ENCODE measurements around the gene HEPACAM.

HEPACAM gene

GRCh38 chr11:124874571-124875255 is 61.1 kb downstream of the HEPACAM start:
- DNase-seq (ENCODE audit: low read depth), result no peak
- no peak overlapping the region for H3K4me3 ChIP-seq (ENCODE audit: low read depth, low read length)

DNA sequence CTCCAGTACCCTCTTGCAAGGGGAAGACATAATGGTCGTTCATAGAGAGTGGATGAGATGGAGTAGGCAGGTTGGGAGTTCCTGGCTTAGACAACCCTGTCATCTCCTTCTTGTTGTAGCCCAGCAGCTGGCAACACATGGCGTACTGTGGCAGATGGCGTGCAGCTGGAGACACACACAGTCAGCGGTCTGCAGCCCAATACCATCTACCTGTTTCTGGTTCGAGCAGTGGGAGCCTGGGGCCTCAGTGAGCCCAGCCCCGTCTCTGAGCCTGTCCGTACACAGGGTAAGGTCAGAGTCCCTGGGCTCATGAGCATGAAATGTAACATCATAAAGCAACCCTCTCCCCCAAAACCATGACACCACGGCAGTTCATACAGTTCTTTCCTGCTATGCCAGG is 61.9 kb downstream of the HEPACAM start:
- DNase-seq (ENCODE audit: low read depth), result no peak
- H3K4me3 ChIP-seq (ENCODE audit: low read depth, low read length), result no peak overlapping the region

DNA sequence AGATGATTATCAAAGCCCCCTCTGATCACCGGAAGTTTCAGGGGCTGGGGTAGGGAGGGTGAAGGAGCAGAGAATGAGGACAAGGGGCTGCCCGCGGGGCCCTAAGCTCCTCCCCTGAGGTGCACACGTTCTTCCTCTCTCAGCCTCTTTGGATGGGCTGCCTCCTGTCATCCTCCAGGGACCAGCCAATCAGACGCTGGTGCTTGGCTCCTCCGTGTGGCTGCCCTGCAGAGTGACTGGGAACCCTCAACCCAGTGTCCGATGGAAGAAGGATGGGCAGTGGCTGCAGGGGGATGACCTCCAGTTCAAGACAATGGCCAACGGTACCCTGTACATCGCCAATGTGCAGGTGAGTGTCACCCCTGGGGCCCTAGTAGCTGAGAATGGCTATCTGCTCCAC is 63.1 kb downstream of the HEPACAM start:
- H3K4me3 ChIP-seq (ENCODE audit: low read depth, low read length), result no peak overlapping the region
- DNase-seq (ENCODE audit: low read depth), result no peak

GRCh38 chr11:124872280-124872679 is 63.6 kb downstream of the HEPACAM start:
- H3K4me3 ChIP-seq (ENCODE audit: low read depth, low read length), result no peak overlapping the region
- DNase-seq (ENCODE audit: low read depth), result no peak

- no peak overlapping the region for H3K4me3 ChIP-seq (ENCODE audit: low read depth, low read length)
- no peak for DNase-seq (ENCODE audit: low read depth)
These were observed 65.4 kb downstream of the HEPACAM start for GRCh38 chr11:124870430-124870829.

DNA sequence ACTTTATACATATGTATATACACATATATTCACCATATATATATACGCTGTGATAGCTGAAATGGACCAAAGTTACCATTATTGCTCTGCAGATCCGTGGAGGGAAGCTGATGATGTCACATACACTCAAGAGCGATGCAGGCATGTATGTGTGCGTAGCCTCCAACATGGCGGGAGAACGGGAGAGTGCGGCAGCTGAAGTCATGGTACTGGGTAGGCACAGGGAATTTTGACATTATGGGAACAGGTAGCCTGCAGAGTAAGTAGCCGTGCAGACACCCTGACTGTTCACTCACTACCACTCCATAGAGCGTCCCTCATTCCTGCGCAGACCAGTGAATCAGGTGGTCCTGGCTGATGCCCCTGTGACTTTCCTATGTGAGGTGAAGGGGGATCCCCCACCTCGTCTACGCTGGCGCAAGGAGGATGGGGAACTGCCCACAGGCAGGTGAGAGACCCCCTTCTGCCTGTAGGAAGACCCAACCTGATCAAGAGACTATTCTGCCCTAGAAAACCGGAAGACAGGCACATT is 65.9 kb downstream of the HEPACAM start:
- DNase-seq (ENCODE audit: low read depth), result no peak
- H3K4me3 ChIP-seq (ENCODE audit: low read depth, low read length), result no peak overlapping the region

GRCh38 chr11:124869331-124869730 is 66.5 kb downstream of the HEPACAM start:
- H3K4me3 ChIP-seq (ENCODE audit: low read depth, low read length), result no peak overlapping the region
- no peak for DNase-seq (ENCODE audit: low read depth)
